ENCODE data around the gene KRTAP5-9. TPM values are rescaled to one million over a fixed set of nuclear protein-coding genes. Genes with fewer than 3 reads are reported as not detected.
"Not testable (repeated sequence)": the region's sequence is repeated elsewhere in the genome, so short reads cannot be mapped to it uniquely, and the experiment has no call there.

The KRTAP5-9 gene
- total RNA-seq, 4 donors from 2014 or later, result 1.9 TPM; not detected in 3

DNA sequence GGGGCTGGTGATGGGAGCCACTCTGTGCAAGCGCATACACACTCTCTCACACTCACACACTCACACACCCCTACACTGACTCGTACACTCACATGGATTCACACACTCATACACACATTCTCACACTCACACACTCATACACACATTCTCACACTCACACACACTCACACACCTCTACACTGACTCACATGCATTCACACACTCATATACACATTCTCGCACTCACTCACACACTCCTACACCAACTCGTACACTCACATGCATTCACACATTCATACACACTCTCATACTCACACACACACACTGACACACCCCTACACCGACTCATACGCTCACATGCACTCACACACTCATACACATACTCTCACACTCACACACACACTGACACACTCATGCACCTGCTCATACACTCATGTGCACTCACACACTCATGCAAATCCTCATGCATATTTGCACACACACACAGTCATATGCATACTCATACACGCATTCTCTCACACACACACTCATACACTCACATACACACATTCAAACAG is 29.3 kb downstream of the KRTAP5-9 start:
- DNase-seq (ENCODE audit: low spot score in 2 of 2), result no peak
- intact Hi-C loops (cut with DNase I; ENCODE audit: low total_unique reads), result no loop called here
- no peak for TF ChIP-seq CTCF (IDR thresholded peaks at IDR 0.05)
- no peak for TF ChIP-seq POLR2A (IDR thresholded peaks at IDR 0.05)
- 90 to 93% methylated on average over 7 of the region's 7 CpGs for WGBS, 2 donors
- no peak overlapping the region for H3K4me3 ChIP-seq (ENCODE audit: low read depth, poor library complexity, severe bottlenecking)

GRCh38 chr11:71579513-71579912 is 31.3 kb downstream of the KRTAP5-9 start:
- intact Hi-C loops (cut with DNase I; ENCODE audit: low total_unique reads); DNase-seq (ENCODE audit: low spot score in 2 of 2); H3K4me3 ChIP-seq (ENCODE audit: low read depth, poor library complexity, severe bottlenecking): not testable (repeated sequence)
- WGBS, 2 donors, result 43 to 57% methylated on average over 7 of the region's 7 CpGs

GRCh38 chr11:71580057-71581003 is 32.1 kb downstream of the KRTAP5-9 start:
- intact Hi-C loops (cut with DNase I; ENCODE audit: low total_unique reads), result no loop called here
- 7 to 9% methylated on average over 8 of the region's 8 CpGs for WGBS, 2 donors
- no peak overlapping the region for H3K4me3 ChIP-seq (ENCODE audit: low read depth, poor library complexity, severe bottlenecking)
- peak in 1 of 2 donors; percentile 53 for DNase-seq (ENCODE audit: low spot score in 2 of 2)
- TF ChIP-seq CTCF (IDR thresholded peaks at IDR 0.05) (no peak), POLR2A (IDR thresholded peaks at IDR 0.05) (no peak)

GRCh38 chr11:71581826-71582225 is 33.6 kb downstream of the KRTAP5-9 start:
- no peak for DNase-seq (ENCODE audit: low spot score in 2 of 2)
- intact Hi-C loops (cut with DNase I; ENCODE audit: low total_unique reads), result no loop called here
- TF ChIP-seq POLR2A (IDR thresholded peaks at IDR 0.05) (no peak), CTCF (IDR thresholded peaks at IDR 0.05) (no peak)
- 75 to 79% methylated on average over 4 of the region's 4 CpGs for WGBS, 2 donors
- H3K4me3 ChIP-seq (ENCODE audit: low read depth, poor library complexity, severe bottlenecking), result no peak overlapping the region

GRCh38 chr11:71582309-71582895 is 34.2 kb downstream of the KRTAP5-9 start, which contains the start of gene KRTAP5-11:
Gene KRTAP5-11, minus strand, starts transcription at chr11:71582875. Its CDS starts 38 bp downstream, at chr11:71582837.
- intact Hi-C loops (cut with DNase I; ENCODE audit: low total_unique reads), result no loop called here
- TF ChIP-seq POLR2A (IDR thresholded peaks at IDR 0.05) (no peak), CTCF (IDR thresholded peaks at IDR 0.05) (no peak)
- 53 to 77% methylated on average over 3 of the region's 3 CpGs for WGBS, 2 donors
- no peak within 1 kb of the TSS for H3K4me3 ChIP-seq (ENCODE audit: low read depth, poor library complexity, severe bottlenecking)
- no peak for DNase-seq (ENCODE audit: low spot score in 2 of 2)

GRCh38 chr11:71582969-71583368 is 34.7 kb downstream of the KRTAP5-9 start:
- H3K4me3 ChIP-seq (ENCODE audit: low read depth, poor library complexity, severe bottlenecking); intact Hi-C loops (cut with DNase I; ENCODE audit: low total_unique reads); DNase-seq (ENCODE audit: low spot score in 2 of 2): not testable (repeated sequence)
- WGBS, 2 donors, result 82 to 84% methylated on average over 2 of the region's 2 CpGs

DNA sequence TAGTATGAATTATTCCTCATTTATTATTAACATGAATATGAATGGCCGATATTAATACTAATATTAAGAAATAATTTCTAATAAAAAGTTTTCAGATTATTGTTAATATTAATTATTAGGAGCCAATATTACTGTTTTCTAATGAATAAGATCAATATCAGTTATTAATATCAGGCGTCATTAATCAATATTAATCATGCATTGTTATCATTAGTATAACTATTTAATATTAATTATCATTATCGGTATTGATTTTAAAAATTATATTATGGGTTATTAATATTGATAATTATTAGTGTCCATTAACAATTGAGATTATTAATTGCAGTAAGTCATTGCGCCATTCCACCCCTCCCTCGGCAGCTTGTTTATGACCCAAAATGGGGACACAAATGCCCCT is 37.5 kb downstream of the KRTAP5-9 start:
- 90% methylated on average over 5 of the region's 5 CpGs for WGBS, 2 donors
- H3K4me3 ChIP-seq (ENCODE audit: low read depth, poor library complexity, severe bottlenecking); intact Hi-C loops (cut with DNase I; ENCODE audit: low total_unique reads); DNase-seq (ENCODE audit: low spot score in 2 of 2): not testable (repeated sequence)

DNA sequence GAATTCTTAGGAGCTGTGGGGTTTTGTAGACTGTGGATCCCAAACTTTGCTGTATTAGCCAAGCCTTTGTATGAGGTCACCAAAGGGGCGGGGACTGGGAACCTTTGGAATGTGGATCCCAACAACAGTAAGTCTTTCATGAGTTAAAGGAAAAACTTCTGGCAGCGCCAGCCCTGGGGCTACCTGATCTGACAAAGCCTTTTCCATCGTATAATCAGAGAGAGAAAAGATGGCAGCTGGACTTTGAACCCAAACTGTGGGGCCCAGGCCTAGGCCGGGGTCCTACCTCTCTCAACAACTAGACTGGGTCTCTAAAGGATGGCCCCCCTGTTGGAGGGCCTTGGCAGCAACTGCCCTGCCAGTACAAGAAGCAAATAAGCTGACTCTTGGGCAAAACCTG is 40.1 kb downstream of the KRTAP5-9 start:
- WGBS, 2 donors, result 53 to 67% methylated on average over 4 of the region's 4 CpGs
- DNase-seq (ENCODE audit: low spot score in 2 of 2); intact Hi-C loops (cut with DNase I; ENCODE audit: low total_unique reads); H3K4me3 ChIP-seq (ENCODE audit: low read depth, poor library complexity, severe bottlenecking): not testable (repeated sequence)

DNA sequence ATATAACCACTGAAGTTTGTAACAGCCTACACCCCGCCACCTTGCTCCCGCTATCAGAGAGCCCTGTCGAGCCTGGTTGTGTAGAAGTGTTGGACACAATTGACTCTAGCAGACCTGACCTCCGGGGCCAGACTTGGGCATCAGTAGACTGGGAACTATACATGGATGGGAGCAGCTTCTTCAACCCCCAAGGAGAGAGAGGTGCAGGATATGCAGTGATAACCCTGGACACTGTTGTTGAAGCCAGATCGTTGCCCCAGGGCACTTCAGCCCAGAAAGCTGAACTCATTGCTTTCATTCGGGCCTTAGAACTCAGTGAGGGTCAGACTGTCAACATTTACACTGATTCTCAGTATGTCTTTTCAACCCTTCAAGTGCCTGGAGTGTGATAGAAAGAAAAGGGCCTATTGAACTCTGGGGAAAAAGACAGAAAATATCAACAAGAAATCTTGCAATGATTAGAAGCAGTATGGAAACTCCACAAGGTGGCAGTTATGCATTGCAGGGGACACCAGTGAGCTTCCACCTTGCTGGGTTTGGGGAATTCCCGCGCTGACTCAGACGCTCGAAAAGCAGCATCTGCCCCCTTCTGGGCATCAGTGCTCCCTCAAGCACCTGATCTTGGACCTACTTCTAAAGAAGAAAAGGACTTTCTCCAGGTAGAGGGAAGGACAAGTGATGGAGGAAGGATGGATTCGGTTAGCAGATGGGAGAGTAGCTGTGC is 40.8 kb downstream of the KRTAP5-9 start:
- DNase-seq (ENCODE audit: low spot score in 2 of 2); H3K4me3 ChIP-seq (ENCODE audit: low read depth, poor library complexity, severe bottlenecking); intact Hi-C loops (cut with DNase I; ENCODE audit: low total_unique reads): not testable (repeated sequence)
- WGBS, 2 donors, result 51 to 54% methylated on average over 11 of the region's 11 CpGs

DNA sequence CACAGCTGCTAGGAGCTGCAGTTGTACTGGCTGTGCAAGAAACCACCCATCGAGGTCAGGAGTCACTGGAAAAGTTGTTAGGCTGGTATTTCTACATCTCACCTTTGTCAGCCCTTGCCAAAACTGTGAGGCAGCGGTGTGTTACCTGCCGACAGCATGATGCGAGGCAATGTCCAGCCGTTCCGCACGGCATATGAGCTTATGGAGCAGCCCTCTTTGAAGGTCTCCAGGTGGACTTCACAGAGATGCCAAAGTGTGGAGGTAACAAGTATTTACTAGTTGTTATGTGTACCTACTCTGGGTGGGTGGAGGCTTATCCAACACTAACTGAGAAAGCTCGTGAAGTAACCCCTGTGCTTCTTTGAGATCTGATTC is 41.3 kb downstream of the KRTAP5-9 start:
- DNase-seq (ENCODE audit: low spot score in 2 of 2); intact Hi-C loops (cut with DNase I; ENCODE audit: low total_unique reads); H3K4me3 ChIP-seq (ENCODE audit: low read depth, poor library complexity, severe bottlenecking): not testable (repeated sequence)
- 59% methylated on average over 8 of the region's 8 CpGs for WGBS, 2 donors

Data from lower leg skin (tissue), 4 donors.